Duodenal mucosa (tissue), 2 donors: ENCODE measurements around the gene PAK2.

Source experiments
- H3K27ac ChIP-seq: one replicate; pipeline ENCODE4 v1.7.0; 2013; ENCODE audit warnings: low read depth, low read length
- H3K27me3 ChIP-seq, 2 donors: one replicate each; pipeline ENCODE4 v1.7.0; 2013; ENCODE audit warnings: low read length in 2 of 2, control low read depth in 1 of 2; ENCODE audit not compliant: insufficient read depth in 2 of 2, control insufficient read depth in 1 of 2
- H3K36me3 ChIP-seq, 2 donors: one replicate each; pipeline ENCODE4 v1.7.0; 2013; ENCODE audit warnings: low read length in 2 of 2, control low read depth in 1 of 2; ENCODE audit not compliant: insufficient read depth in 2 of 2, control insufficient read depth in 1 of 2
- H3K4me1 ChIP-seq, 2 donors: one replicate each; pipeline ENCODE4 v1.7.0; 2013; ENCODE audit warnings: low read length in 2 of 2, control low read depth in 1 of 2; ENCODE audit not compliant: insufficient read depth in 2 of 2, control insufficient read depth in 1 of 2
- H3K4me3 ChIP-seq, 2 donors: one replicate each; pipeline ENCODE4 v1.7.0; 2013; ENCODE audit warnings: low read length in 2 of 2, low read depth in 1 of 2
- H3K9ac ChIP-seq, 2 donors: one replicate each; pipeline ENCODE4 v1.7.0; 2013; ENCODE audit warnings: low read length in 2 of 2, low read depth in 1 of 2
- H3K9me3 ChIP-seq, 2 donors: one replicate each; pipeline ENCODE4 v1.7.0; 2013; ENCODE audit warnings: low read length in 2 of 2, control low read depth in 1 of 2; ENCODE audit not compliant: control insufficient read depth in 1 of 2

PAK2 gene

DNA sequence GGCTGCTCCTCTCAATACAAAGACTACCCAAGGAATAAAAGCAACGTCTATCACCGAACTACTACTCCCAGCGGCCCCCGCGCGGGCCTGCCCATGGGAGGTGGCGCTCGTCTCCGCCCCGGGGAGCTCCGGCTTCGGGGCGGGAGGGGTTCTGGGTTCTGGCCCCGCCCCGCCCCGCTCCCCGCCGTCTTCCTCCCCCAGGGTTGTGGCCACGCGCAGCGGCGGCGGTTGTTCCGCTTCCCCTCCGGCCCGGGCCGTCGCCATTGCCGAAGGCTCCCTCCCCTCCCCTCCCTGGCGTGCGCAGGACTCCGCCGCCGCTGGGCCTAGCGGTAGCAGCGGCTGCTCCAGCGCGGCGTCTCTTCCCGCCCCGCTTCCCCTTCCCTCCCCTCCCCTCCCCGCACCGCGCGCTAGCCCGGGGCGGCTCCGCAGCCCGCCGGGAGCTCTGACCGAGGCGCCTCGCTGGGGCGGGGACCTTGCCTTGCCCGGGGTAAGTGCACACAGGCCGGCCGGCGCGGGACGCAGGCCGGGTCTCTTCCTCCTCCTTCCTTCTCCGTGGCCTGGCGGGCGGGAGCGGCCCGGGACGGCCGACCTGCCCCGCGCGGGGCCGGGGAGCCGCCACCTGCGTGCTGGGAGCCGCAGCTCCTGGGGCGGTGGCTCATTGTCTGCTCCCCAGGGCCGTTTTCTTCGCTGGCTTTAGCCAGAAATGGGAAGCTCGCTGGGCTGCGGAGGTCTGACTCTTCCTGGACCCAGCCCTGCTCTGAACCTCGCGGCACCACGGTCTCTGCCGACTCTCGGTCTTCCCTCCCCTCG, at the start of gene PAK2:
TSS of gene PAK2 (plus strand) at position 187 of the 810 bp plus-strand sequence. CDS start 42,790 bp downstream, outside the sequence.
- Histone ChIP-seq H3K9ac (peak within 1 kb of the TSS; percentile 92 to 96), H3K27ac (peak within 1 kb of the TSS; percentile 93), H3K9me3 (no peaks in the 10 kb centered on the region), H3K4me3 (peak within 1 kb of the TSS; percentile 93 to 98), H3K4me1 (peaks cover 8 to 12% of the 10 kb centered on the region in 2 donors), H3K27me3 (no peaks in the 10 kb centered on the region), H3K36me3 (no peaks in the 10 kb centered on the region)

DNA sequence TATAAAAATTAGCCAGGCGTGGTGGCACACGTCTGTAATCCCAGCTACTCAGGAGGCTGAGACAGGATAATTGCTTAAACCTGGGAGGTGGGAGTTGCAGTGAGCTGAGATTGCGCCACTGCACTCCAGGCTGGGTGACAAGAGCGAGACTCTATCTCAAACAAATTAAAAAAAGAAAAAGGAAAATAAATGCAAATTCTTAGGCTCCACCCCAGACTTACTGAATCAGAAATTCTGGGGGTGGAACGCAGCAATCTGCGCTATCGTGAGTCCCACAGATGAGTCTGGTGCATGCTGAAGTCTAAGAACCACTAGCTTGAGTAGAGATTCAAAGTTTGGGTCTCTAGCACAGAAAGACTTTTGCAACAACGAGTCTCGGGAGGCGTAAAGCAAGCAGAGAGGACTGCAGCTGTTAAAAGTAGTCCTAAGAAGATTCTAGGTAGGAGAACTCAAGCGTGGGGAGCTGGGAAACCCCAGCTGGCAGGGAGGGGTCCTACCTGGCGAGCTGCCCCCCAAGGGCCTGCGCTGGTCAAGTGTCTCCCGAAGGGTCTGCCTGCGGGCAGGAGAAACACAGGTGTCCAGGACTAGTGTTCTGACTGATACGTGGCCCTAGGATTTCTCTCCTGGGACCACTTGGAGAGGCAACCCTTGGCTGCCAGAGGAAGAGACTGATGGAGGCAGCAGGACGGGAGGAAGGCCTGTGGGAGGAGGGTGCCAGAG, 49.6 kb upstream of the PAK2 start:
- H3K9me3 ChIP-seq, result no peaks in the 10 kb centered on the region
- no peak overlapping the region for H3K9ac ChIP-seq
- no peaks in the 10 kb centered on the region for H3K36me3 ChIP-seq
- H3K27me3 ChIP-seq, result no peaks in the 10 kb centered on the region
- peaks cover 0 to under 1% of the 10 kb centered on the region in 2 donors for H3K4me1 ChIP-seq
- no peak overlapping the region for H3K4me3 ChIP-seq
- no peak overlapping the region for H3K27ac ChIP-seq

DNA sequence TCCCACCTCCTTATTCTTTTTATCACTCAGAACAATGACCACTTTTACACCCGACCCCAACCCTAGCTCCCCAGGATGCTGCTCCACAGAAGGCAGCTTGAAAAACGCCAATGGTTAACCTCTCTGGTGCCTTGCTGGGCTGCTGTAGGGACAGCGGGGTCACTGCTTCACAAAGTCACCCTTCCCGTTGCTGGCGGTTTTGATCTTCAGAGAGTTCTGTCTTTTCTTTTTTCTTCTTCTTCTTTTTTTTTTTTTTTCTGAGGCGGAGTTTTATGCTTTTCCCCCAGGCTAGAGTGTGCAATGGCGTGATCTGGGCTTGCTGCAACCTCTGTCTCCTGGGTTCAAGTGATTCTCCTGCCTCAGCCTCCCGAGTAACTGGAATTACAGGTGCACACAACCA, 48.3 kb upstream of the PAK2 start:
- Histone ChIP-seq H3K9me3 (no peaks in the 10 kb centered on the region), H3K4me1 (no peaks in the 10 kb centered on the region), H3K36me3 (no peaks in the 10 kb centered on the region), H3K27ac (no peak overlapping the region), H3K9ac (no peak overlapping the region), H3K4me3 (no peak overlapping the region), H3K27me3 (no peaks in the 10 kb centered on the region)

DNA sequence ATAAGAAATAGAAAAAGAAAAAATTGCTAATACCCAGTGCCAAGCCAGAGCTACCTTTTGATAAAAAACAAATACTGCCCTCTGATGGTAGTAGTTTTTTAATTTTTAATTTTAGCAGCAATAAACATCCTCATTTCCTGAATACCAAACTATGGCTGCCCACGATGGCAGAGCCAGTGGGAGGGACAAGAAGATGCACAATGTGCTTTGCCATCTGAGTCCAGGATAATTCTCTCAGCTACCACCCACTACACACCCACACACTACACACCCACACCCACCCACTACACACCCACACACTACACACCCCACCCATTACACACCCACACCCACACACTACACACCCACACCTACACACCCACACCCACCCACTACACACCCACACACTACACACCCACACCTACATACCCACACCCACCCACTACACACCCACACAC, 45.4 kb upstream of the PAK2 start:
- no peaks in the 10 kb centered on the region for H3K9me3 ChIP-seq
- H3K36me3 ChIP-seq, result no peaks in the 10 kb centered on the region
- no peaks in the 10 kb centered on the region for H3K27me3 ChIP-seq
- no peak overlapping the region for H3K27ac ChIP-seq
- H3K4me1 ChIP-seq, result no peaks in the 10 kb centered on the region
- no peak overlapping the region for H3K9ac ChIP-seq
- no peak overlapping the region for H3K4me3 ChIP-seq

DNA sequence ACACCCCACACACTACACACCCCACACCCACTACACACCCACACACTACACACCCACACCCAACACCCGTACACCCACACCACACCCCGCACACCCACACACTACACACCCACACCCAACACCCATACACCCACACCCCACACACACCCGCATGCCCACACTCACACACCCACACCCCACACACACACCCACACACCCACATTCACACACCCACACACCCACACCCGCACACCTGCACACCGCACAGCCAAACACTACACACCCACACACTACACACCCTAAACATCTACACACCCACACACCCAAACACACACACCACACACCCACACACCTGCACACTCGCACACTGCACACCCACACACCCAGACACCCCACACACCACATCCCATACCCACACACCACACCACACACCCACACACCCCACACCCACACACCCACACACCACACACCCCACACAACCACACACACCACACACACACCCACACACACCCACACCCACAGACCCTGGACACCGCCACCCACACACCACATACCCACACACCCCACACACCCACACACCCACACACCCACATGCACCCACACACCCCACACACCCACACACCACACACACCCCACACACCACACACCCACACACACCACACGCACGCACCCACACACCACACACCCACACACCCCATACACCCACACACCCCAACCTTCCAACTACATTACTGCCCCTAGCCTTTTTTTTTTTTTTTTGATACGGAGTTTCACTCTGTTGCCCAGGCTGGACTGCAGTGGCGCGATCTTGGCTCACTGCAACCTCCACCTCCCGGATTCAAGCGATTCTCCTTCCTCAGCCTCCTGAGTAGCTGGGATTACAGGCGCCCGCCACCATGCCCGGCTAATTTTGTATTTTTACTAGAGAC, 44.5 kb upstream of the PAK2 start:
- Histone ChIP-seq H3K4me1 (no peaks in the 10 kb centered on the region), H3K4me3 (no peak overlapping the region), H3K27me3 (no peaks in the 10 kb centered on the region), H3K9ac (no peak overlapping the region), H3K27ac (no peak overlapping the region), H3K9me3 (no peaks in the 10 kb centered on the region), H3K36me3 (no peaks in the 10 kb centered on the region)

DNA sequence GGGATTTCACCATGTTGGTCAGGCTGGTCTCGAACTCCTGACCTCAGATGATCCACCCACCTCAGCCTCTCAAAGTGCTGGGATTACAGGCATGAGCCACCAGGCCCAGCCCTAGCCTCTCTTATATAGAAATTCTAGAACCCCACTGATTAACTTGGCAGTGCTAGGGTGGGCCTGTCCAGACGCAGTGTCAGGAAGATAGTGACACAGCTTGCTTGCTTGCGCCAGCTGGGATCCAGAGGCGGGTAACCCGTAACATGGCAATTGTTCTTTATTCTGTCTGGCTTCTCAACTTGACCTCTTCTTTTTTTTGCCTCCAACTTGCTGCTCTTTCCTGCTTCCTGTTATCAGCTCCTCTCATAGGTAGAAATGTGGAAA, 43.8 kb upstream of the PAK2 start:
- no peaks in the 10 kb centered on the region for H3K4me1 ChIP-seq
- H3K27ac ChIP-seq, result no peak overlapping the region
- H3K27me3 ChIP-seq, result no peaks in the 10 kb centered on the region
- no peak overlapping the region for H3K4me3 ChIP-seq
- no peaks in the 10 kb centered on the region for H3K36me3 ChIP-seq
- no peak overlapping the region for H3K9ac ChIP-seq
- no peaks in the 10 kb centered on the region for H3K9me3 ChIP-seq

DNA sequence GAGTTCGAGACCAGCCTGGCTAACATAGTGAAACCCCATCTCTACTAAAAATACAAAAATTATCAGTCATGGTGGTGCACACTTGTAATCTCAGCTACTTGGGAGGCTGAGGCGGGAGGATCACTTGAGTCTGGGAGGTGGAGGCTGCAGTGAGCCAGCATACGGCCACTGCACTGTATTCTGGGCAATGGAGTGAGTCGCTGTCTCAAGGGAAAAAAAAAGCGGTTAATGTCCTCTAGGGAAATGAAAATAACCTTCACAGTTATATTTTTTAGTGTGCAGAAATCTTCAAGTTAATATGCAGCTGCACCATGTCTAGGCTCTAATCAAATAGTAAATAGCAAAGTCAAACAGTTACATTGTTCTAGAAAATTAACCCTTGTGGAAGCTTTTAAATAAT, 42.4 kb upstream of the PAK2 start:
- H3K9ac ChIP-seq, result no peak overlapping the region
- H3K4me3 ChIP-seq, result no peak overlapping the region
- H3K27ac ChIP-seq, result no peak overlapping the region
- no peaks in the 10 kb centered on the region for H3K36me3 ChIP-seq
- no peaks in the 10 kb centered on the region for H3K27me3 ChIP-seq
- no peaks in the 10 kb centered on the region for H3K9me3 ChIP-seq
- H3K4me1 ChIP-seq, result no peaks in the 10 kb centered on the region

DNA sequence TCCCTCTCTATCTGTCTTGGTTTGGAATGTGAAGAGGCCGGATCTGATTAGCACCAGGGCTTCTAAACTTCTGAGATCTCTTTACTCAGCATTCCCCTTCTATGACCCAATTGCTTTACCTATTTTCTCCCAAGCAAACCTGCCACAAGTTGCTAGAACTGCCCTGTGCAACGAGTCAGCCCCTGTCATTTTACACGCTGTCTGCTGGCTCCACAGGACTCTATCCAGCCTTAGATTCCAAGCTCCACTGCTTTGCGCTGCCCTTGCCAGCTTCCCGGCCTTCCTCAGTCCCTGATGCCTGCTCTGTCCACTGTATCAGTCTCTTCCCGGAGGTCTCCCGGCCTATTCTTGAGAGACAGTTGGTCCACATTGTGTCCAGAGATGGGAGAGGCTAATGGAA, 39.9 kb upstream of the PAK2 start:
- Histone ChIP-seq H3K36me3 (no peaks in the 10 kb centered on the region), H3K4me1 (no peaks in the 10 kb centered on the region), H3K27me3 (no peaks in the 10 kb centered on the region), H3K4me3 (no peak overlapping the region), H3K9ac (no peak overlapping the region), H3K27ac (no peak overlapping the region), H3K9me3 (no peaks in the 10 kb centered on the region)

DNA sequence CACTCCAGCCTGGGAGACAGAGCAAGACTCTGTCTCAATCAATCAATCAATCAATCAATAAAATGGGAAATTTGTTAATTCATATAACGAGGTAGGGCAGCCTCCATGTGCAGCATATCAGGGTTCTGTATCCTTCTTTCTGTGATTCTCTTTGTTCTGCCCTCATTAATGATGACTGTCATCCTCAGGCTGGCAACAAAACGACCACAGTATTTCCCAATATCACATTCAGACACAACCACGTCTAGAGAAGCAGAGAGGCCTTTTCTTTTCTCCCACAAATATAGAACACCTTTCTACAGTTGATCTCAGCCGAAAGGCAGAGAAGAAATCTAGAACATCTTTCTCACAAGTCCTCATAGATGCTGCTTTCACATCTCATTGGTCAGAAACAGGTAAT, 38.9 kb upstream of the PAK2 start:
- Histone ChIP-seq H3K9ac (no peak overlapping the region), H3K36me3 (no peaks in the 10 kb centered on the region), H3K4me3 (no peak overlapping the region), H3K9me3 (no peaks in the 10 kb centered on the region), H3K27ac (no peak overlapping the region), H3K27me3 (no peaks in the 10 kb centered on the region), H3K4me1 (no peaks in the 10 kb centered on the region)

DNA sequence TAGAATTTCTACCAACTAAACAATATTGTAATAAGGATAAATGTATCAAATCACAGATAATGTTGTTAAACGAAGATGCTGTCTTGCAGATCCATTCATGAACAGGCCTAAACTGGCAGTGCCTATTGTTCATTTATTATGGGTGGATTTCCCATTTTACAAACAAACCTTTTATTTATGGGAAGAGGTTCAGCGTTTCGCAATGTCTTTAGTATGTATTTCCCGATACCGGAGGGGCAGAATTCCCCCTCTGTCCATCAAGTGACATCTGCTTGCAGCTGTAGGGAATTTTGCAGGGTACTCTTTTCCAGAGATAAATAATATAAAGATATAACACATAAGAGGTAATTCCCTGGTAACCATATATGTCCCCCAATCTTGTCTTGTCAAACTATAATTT, 33.3 kb upstream of the PAK2 start:
- no peak overlapping the region for H3K4me3 ChIP-seq
- peaks cover 3% of the 10 kb centered on the region in 2 donors for H3K4me1 ChIP-seq
- no peak overlapping the region for H3K27ac ChIP-seq
- H3K9ac ChIP-seq, result no peak overlapping the region
- no peaks in the 10 kb centered on the region for H3K9me3 ChIP-seq
- no peaks in the 10 kb centered on the region for H3K27me3 ChIP-seq
- H3K36me3 ChIP-seq, result no peaks in the 10 kb centered on the region
